Activated T-cell treated with anti-CD3 and anti-CD28 coated beads for 24 hours (primary cell): ENCODE results near the gene SREBF1.
A peak's percentile ranks its signal among the peaks of the same experiment; 100 is the strongest.

Source experiments
- DNase-seq: peaks from one replicate; pipeline ENCODE4 v3.0.0-alpha.2; 2020; ENCODE audit warnings: low read depth

Gene SREBF1

DNA sequence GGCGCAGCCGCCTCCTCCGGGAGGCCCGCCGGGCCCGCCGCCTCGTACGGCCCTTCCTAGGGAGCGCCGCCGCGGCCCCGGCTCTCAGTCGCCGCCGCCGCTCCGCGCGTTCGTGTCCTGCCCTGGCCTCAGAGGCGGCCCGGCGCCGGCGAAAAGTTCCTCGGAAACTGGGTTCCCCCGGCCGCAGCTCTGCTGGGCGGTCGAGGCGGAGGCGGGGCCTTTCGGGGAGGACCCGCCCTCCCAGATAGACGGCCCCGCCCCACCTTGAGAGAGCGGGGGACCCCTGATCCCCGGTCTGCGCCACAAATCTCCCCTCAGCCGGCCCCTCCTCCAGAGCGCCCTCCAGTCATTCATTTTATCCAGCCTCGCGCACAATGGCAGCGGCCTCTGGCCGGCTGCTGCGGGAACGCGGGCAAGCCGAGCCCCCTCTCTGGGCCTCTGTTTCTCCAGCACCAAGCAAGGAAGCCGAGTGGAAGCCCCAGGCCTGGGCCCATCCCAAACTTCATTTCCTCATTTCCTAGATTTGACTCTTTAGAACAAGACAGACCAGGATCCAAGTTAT lies at the start of gene SREBF1:
SREBF1 (minus strand) TSS at position 169 of the 562 bp plus-strand sequence. CDS start 169 bp downstream, outside the sequence.
- DNase-seq: peak; percentile 41

DNA sequence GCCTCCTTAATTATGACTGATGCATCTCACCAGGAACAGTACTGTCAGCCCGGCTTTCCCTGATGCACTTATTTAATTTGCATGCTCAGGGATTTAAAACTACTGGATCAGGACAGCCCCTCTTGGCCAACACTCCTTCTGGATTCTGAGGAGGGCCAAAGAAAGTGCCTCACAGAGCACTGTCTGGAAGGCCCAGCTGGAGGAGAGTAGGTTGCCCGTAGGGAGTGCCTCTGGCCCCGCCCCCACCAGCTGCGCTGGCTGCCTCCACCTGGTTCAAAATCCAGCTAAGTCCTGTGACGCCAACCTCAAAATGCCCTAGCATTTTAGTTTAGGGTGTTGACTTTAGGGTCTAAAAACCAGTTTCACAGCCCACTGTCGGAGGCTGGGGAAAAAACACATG lies 49.4 kb upstream of the SREBF1 start:
- no peak for DNase-seq

DNA sequence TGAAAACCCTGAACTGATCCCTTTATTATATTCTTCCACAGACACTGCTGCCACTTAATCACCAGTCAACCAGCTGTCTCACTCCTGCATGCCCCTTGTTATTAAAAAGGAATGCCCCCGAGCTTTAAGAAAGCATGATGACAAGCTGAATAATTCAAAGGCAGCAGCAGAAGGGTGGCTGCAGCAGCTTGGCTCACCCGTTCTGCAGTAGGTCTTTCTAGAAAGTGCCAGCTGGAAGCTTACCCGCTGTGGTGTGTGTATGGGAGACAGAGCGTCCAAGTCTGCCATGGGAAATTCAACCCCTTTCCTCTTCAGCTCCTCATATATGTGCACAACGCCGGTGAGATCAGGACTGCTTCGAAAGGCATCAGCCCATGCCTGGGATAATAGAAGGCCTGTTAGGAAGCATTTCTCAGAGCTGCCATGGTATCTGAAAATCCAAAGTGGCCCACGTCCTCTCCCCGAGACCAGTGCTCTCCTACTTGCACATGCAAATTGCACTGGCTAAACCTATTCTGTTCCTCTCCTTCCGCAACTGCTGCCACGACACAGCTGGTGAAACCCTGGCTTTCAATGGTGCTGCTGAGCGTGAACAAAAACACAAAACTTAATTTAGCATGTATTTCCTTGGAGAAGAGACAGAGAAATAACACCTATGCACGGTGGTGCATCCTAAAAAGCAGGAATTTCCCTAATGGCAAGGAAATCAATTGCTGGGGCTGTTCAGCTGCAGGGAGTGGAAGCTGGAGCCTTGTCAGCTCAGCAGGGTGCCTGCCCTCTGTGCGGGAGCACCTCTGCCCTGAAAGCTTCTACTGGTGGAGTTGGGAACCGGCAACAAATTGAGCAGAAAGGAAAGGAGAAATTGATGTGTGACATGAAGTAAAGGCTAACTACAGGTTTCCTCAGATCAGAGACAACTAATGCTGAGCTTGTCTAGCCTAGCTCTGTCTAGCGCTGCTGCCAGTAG lies 47.9 kb upstream of the SREBF1 start:
- DNase-seq: no peak

DNA sequence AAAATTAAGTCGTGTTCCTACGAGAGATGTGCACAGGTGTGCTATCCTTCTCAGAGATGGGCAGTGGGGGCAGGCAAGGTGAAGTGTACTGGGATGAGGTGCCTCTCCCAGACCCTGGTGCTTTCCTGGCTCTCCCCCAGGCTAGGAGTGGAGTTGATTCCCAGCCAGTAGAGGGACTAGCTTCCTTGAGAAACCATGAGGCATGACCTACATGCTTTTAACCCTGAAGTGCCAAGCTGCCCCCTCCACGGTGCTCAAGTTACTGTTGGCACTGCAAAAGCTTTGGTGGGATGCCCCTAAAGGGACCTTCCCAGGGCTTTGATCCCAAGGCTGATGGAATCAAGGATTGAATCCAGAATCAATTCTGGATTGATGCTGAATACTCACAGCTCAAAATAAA lies 47.0 kb upstream of the SREBF1 start:
- DNase-seq: no peak

DNA sequence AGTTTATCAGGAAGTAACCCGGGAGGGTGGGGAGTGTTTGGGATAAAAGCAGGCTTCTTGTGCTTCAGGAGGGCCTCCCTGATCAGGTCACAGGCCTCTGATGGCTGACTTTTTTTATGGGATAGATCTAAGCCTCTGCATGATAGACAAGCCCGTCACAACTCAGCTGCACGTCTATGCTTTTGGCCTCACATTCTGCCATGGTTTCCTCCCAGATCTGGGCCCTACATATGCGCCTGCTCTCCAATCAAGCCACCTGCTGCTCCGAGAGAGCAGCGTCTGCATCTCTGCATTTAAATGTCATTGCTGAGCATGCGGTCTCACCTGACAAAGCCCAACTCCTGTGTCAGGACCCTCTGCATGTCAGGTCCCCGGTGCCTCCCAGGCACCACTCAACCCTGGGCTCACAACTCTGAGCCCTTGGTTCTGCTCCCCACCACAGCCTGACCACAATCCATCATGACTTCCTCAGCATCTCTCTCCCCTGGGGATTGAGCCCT lies 45.3 kb upstream of the SREBF1 start:
- no peak for DNase-seq

DNA sequence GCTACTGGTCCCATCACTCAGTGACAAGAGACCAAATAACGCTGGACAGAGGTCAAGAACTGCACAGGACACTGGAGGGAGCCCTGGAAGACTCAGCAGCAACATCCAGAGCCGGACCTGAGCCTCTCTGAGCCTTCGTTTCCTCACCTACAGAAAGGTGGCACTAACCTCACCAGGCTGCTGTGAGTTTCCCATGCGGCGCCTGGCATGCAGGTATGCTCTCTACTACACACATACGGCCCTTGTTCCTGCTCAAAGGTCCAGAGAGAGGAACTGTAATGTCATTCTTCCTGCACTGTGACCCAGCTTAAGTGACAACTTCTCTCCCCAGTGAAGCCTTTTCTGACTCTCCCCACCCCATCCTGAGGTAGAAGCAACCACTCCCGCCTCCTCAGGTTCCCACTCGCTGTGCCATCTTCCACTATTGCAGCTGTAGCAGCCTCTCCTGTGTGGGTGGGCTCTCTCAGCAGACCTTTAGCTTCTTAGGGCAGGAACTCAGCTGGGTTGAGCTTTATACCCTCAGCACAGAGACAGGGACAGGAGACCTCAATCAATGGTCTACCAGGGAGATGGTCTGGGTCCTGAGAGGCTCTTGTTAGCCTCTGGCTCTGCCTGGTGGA lies 43.9 kb upstream of the SREBF1 start:
- no peak for DNase-seq

DNA sequence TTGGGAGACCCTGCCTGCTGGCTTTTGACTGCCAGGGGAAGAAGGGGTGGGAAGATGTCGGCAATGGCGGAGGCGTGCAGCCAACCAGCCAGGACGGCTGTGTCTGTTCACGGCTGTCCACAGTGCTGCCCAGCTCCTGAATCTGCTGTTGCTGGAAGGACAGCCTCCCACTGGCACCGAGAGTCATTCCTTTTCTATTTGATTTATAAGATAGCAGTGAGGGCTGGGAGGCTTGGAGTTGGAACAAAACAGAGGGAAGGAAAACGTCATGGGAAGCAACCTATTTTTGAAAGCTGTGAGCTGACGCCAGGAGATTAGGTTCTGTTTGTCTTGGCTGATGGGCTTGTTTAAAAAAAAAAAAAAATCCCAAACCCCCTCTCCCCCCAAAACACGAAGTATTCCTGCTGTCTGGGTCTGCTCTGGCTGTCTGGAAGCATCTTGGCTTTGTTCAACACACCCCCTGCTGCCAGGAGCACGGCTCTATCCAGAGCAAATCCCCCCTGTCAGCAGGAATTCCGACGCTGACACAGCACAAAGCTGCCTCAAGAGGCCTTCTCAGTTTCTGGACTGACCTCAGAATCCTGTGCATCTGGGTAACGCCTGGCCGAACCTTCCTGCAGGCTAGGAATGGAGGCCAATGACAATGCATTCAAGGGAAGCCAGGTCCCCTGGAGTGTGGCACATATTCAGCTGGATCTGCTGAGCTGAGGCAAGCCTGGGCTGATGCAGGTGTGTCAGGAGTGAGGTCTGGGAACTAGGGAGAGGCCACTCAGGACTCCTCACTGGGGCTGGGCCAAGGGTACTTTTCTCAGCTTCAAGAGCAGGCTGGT lies 41.0 kb upstream of the SREBF1 start:
- DNase-seq: no peak

DNA sequence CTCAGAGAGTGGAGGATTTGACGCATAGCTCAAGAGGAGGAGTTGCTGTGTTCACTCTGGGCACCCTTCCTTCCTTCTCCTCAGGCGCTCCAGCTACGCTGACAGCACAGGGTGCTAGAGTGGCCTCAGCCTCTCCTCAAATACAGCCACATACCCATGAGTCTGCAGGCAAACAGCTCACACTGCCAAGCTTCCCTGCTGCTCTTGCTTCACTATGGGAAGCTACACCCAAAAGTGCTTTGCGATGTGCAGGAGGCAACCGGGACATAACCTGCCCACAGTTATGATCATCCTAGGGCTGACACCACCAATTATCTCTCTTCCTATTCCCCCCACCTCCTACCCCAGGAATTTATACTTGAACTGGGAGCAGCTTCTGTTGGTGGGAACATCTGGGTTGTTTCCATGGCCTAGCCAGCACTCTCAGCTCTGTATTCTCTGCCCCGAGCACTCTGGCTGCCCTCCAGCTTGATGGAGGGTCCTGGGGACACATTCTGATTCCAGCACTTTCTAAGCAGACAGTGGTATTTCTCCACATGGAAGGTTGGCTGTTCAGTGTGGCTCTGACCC lies 40.3 kb upstream of the SREBF1 start:
- no peak for DNase-seq

DNA sequence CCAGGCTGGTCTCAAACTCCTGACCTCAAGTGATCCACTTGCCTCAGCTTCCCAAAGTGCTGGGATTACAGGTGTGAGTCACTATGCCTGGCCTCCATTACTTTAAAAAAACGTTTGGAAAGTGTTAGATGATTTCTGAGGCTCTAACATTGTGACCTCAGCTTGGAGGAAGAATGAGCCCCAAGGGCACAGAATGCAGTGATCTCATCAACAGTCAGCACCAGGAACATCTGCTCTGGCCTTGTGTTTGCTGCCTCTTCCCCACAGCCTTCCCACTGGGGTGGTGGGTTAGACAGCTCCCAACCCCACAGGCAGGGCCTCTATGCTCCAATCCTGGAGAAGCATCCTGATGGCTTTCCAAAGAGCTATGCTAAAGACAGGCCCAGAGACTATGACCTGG lies 37.7 kb upstream of the SREBF1 start:
- no peak for DNase-seq

DNA sequence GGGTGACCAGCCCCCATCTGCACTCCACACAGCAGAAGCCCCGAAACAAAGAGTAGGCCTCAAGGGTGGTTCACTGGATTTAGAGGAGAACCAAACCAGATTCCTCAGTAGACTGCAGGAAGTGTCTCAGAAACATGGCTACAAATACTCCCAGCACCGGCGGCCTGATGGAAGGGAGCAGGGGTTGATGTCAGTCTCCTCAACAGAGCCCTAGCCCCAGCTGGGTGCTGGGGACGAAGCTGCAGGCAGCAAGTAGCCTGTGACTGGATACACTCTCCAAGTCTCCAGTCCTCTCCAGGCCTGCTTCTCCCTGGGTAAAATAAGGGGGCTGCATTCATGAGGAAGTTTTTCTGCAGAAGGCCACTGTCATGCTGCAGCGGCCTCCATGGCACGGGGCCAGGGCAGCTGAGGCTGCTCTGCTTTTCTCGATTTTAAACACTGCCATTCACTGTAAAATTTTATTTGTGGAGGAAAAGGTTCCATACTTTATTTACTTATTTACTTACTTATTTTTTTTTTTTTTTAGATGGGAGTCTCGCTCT lies 36.7 kb upstream of the SREBF1 start:
- no peak for DNase-seq

DNA sequence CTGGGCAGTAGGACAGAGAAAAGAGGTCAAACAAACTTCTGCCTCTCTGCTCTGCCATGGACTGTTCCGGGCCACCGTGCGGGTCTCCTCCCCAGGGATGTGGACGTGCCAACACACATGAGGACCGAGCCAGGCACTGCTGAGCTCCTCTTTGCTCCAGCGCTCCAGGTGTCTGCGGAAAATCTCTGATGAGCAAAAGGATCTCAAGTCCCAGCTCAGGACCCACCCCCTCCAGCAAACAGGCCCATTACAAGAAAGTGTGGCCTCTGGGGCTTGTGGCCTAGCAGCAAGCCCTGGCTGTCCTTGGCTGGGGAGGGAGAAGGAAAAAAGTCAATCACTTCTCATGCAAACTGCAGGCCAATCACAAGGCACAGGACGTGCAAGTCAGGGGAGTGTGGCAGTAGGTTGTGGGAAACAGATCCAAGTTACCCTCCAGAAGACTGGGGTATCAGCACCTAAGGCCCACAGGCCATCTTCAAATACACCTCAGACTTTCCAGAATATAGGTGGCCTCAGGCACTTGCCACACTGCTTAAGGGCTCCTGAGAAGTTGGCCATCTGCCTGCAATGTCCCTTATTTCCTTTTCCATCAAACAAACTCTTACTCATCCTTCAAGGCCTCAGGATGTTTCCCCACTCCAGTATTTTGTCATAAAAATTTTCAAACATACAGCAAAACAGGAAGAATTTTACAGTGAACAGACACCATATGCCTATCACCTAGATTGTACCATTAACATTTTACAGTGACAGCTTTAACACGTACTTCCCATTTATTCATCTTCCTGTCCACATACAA lies 36.0 kb upstream of the SREBF1 start:
- DNase-seq: no peak

DNA sequence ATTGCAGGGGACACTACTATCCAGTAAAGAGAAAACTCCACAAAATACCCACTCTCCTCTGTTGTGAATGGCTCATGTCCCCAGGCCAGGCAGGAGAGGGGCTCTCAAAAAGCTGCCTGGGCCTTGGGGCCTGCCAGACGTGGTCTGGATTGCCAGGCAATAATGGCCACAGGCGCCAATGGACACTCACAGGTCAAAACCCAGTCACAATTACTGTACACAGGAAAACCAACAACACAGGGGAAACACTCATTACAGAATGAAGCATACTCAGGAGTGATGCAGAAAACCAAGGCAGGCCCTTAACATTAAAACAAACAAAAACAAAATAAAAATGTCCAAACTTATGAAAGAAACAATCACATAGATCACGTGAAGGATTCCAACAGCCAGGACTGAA lies 35.1 kb upstream of the SREBF1 start:
- DNase-seq: no peak

DNA sequence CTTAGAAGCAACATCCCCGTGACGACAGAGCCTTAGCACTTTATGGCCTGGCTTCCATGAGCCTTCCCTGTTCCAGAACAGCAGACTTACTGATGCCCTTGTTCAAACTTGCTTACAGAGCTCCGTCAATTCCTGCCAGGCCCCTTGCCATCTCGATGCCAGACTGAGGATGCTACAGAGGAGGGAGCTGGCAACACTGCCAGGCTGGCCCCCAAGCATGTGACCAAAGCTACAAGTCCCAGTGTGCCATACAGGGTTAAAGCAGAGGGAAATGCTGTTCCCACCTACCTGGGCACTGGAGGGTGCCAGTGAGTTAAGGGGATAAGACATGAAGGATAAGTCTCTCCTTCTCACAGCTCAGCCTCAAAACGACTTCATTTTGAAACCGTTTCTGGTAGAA lies 33.5 kb upstream of the SREBF1 start:
- no peak for DNase-seq

DNA sequence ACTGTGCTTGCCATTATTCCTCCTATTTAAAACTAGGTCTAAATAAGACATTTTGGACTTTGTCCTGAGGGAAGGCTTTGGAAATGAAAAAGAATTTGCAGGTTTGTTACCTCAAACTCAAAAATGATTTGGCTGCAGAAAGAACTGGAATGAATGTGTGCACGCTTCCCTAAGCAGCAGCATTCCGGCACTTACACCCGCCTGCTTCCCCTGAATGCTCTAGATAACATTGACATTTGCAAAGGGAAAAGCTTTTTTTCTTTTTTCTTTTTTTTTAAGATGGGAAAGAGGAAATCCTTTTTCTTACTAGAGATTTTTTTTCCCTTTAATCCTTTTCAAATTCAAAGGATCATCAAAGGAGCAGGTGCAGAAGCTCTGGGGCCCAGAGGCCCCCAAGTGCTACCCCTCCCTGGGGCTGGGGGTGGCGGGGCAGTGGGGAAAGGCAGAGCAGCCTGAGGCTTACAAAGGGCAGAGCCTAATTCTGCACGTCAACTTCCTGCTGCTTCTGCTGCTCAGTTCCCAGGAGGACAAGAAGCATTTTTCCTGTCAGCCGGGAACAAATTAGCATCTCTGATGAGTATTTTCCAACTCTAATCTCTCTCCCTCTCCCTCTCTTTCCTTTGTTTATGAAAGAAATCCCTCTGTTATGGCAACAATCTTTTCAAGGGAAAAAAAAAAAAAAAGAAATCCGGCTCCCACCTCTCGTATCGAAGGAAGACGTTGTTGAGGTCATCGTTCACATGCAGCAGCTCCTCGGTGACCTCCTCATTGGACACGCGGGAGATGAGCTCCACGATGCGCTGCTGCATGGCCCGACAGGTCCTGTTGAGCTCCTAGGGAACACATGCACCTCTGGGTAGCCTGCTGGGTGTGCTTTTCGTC lies 32.1 kb upstream of the SREBF1 start:
- DNase-seq: no peak

DNA sequence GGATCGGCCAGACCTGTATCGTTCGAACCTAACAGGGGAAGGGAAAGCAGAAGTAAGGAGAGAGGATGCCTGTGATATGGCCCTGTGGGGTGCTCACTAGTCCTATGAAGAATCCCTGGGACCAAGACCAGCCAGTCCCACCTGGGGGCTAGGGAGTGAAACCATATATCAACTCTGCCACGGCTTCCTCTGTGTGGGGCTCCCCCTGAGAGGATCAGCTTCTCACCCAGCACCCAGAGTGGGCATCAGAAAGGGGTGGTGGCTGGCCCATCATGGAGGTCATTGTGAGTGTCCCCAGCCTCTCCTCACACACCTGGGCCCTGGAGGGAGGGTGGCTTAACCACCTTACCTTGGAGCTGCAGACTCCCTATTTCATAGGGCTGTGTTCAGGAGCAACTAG lies 30.1 kb upstream of the SREBF1 start:
- DNase-seq: no peak

DNA sequence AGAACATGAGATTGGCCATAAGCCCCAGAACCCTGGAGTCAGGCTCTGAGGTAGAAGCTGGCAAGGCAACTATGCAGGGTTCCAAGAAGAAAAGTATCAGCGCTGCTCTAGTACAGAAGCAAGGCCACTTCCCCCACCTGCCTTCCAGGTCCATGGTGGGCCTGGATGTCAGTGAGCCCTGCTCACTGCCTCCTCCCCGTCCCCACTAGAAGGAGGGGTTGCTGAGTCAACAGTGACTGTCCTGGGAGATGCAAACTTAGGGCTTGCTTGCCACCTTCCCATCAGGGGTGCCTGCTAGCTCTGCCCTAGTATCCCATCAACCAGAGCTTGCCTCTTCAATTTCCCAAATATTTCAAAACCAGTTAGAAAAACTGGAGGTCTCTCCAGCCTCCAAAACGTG lies 29.6 kb upstream of the SREBF1 start:
- DNase-seq: no peak

DNA sequence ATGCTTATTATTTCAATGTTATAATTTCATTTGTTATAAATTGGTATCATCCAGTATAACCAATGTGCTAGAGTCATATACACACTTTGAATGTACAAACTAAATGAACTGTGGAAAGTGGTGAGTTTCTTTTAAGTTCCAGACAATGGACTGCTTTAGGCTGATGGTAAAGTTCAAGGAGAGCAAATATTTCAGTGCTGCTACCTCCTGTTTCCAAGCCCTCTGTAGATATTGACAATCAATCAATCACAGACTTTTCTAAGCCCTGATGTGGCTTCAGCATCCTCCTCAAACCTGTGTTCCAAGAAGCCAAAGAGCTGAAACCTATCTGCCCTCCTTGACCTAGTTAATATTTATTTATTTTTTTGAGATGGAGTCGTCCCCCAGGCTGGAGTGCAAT lies 28.2 kb upstream of the SREBF1 start:
- DNase-seq: no peak

DNA sequence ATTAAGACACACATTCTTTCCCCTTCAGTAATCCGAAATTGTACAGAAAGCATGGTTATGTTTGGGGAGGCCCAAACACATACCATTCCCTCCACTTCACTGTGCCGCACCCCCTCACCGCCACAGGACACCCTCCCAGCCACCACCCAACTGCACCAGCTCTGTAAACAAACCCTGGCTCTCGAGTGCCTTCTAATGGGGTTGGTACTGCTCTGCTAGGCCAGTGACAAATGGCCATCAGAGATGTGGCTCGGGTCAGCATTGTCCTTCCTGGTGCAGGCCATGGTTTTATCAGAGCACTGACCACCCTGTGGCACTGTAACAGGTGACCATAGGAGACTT lies 24.0 kb upstream of the SREBF1 start:
- no peak for DNase-seq

DNA sequence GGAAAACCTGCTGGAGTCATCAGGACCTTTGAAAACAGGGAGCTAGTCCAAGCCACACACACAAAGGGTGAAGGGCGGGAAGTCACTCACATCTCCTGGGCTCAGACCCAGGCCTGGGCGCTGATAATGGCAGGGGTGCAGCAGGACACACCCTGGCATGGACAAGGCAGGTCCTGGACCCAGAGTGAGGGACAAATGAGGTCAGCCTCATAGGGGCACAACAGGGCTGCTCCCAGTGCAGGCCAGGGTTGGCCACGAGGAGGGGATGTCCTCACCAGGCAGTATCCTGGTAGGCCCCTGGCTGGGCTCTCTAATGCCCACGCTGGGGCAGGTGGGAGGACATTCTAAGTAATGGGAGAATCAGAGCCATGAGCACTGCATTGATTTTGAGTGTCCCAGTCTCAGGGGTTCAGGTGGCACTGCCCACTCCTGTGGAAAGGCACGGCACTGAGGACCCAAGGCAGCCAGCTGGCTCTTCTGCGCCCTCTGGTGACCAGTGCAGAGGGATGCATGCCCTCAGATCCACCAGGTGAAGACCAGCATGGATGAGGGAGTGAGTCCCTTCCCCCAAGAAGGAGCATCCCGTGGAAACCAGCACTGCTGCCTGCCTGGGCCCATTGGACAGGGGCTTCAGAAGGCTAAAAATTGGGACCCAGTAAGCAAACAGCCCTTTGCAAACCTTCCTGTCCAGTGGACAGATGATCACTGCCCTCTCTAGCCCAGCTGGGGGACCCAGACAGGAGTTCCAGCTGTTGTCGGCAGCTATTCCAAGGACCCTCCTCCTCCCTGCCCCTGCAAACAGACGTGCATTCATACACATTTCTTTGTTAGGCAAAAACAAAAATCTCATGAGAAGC lies 23.4 kb upstream of the SREBF1 start:
- peak; percentile 61 for DNase-seq
